HG02642 (cell line): Measurements from ENCODE around the gene TTLL1.

Experiments
- ATAC-seq: cut with Tn5 transposase; IDR thresholded peaks from one replicate; pipeline ENCODE4 v1.9.1; 2021; ENCODE audit warnings: mild to moderate bottlenecking; ENCODE audit not compliant: unreplicated experiment, poor library complexity

Gene TTLL1

GRCh38 chr22:43088984-43089717 is at the start of gene TTLL1:
TTLL1 (minus strand) TSS chr22:43089391; CDS start chr22:43075586, 13,805 bp downstream.
- peak; percentile 88 for ATAC-seq

- ATAC-seq, result no peak
These were observed 47.6 kb upstream of the TTLL1 start for GRCh38 chr22:43136801-43137200.

GRCh38 chr22:43136255-43136654 is 47.1 kb upstream of the TTLL1 start:
- no peak for ATAC-seq

- ATAC-seq, result no peak
These were observed 46.4 kb upstream of the TTLL1 start for GRCh38 chr22:43135565-43135964.

GRCh38 chr22:43134553-43134952 is 45.4 kb upstream of the TTLL1 start:
- ATAC-seq, result no peak

GRCh38 chr22:43133401-43133800 is 44.2 kb upstream of the TTLL1 start:
- ATAC-seq, result no peak

GRCh38 chr22:43131773-43132501 is 42.7 kb upstream of the TTLL1 start:
- ATAC-seq, result no peak

GRCh38 chr22:43129426-43130425 is 40.5 kb upstream of the TTLL1 start:
- no peak for ATAC-seq

GRCh38 chr22:43128928-43129424 is 39.8 kb upstream of the TTLL1 start:
- no peak for ATAC-seq

GRCh38 chr22:43128116-43128515 is 38.9 kb upstream of the TTLL1 start:
- no peak for ATAC-seq

- ATAC-seq, result no peak
These were observed 38.1 kb upstream of the TTLL1 start for GRCh38 chr22:43127166-43127908.

GRCh38 chr22:43126501-43127165 is 37.4 kb upstream of the TTLL1 start:
- no peak for ATAC-seq

GRCh38 chr22:43118953-43119458 is 29.8 kb upstream of the TTLL1 start:
- ATAC-seq, result peak; percentile 80

GRCh38 chr22:43118024-43118849 is 29.0 kb upstream of the TTLL1 start:
- ATAC-seq, result no peak

- no peak for ATAC-seq
These were observed 27.7 kb upstream of the TTLL1 start for GRCh38 chr22:43116932-43117331.

GRCh38 chr22:43114958-43115357 is 25.8 kb upstream of the TTLL1 start:
- no peak for ATAC-seq

- no peak for ATAC-seq
These were observed 24.5 kb upstream of the TTLL1 start for GRCh38 chr22:43113526-43114251.
